Activated CD8-positive, alpha-beta memory T cell treated with anti-CD3 and anti-CD28 coated beads for 1 hour (primary cell): Measurements from ENCODE around the gene ANKRD13B.
A peak's percentile ranks its signal among the peaks of the same experiment; 100 is the strongest.
"Not testable (repeated sequence)": the region's sequence is repeated elsewhere in the genome, so short reads cannot be mapped to it uniquely, and the experiment has no call there.

Experiments
- DNase-seq, 2 donors: peaks; one replicate each; pipeline ENCODE4 v3.0.0-alpha.2; 2020; ENCODE audit warnings: low read depth in 1 of 2; ENCODE audit errors: extremely low read depth in 1 of 2

Gene ANKRD13B

GRCh38 chr17:29592850-29593551 is at the start of gene ANKRD13B:
TSS of gene ANKRD13B (plus strand) at chr17:29593132. CDS start at chr17:29593622, 490 bp downstream.
- DNase-seq, result no peak

GRCh38 chr17:29544066-29544465 is 48.9 kb upstream of the ANKRD13B start:
- no peak for DNase-seq

GRCh38 chr17:29546085-29546484 is 46.8 kb upstream of the ANKRD13B start:
- DNase-seq, result no peak

- no peak for DNase-seq
These were observed 46.1 kb upstream of the ANKRD13B start for GRCh38 chr17:29546830-29547229.

- DNase-seq, result no peak
These were observed 43.6 kb upstream of the ANKRD13B start for GRCh38 chr17:29549177-29549923.

GRCh38 chr17:29555840-29556239 is 37.1 kb upstream of the ANKRD13B start:
- no peak for DNase-seq

GRCh38 chr17:29557085-29557738 is 35.7 kb upstream of the ANKRD13B start:
- DNase-seq, result no peak

GRCh38 chr17:29557739-29558116 is 35.2 kb upstream of the ANKRD13B start:
- DNase-seq, result no peak

- DNase-seq, result not testable (repeated sequence)
These were observed 34.8 kb upstream of the ANKRD13B start for GRCh38 chr17:29558139-29558538.

GRCh38 chr17:29559640-29560039 is 33.3 kb upstream of the ANKRD13B start:
- no peak for DNase-seq

- no peak for DNase-seq
These were observed 32.6 kb upstream of the ANKRD13B start for GRCh38 chr17:29560316-29560715.

GRCh38 chr17:29561554-29562517 is 31.1 kb upstream of the ANKRD13B start:
- no peak for DNase-seq

- no peak for DNase-seq
These were observed 30.3 kb upstream of the ANKRD13B start for GRCh38 chr17:29562615-29563014.

GRCh38 chr17:29563816-29564215 is 29.1 kb upstream of the ANKRD13B start:
- DNase-seq, result no peak

- peak in 1 of 2 donors; percentile 37 for DNase-seq
These were observed 27.1 kb upstream of the ANKRD13B start for GRCh38 chr17:29565643-29566472.

GRCh38 chr17:29566473-29567303 is 26.2 kb upstream of the ANKRD13B start, which contains the start of gene ABHD15:
TSS of gene ABHD15 (minus strand) at chr17:29567037. CDS start at chr17:29566966, 71 bp downstream.
- peak in 1 of 2 donors; percentile 40 for DNase-seq

- DNase-seq, result no peak
These were observed 25.7 kb upstream of the ANKRD13B start for GRCh38 chr17:29567304-29567553.

GRCh38 chr17:29567554-29568330 is 25.2 kb upstream of the ANKRD13B start:
- DNase-seq, result peak in 1 of 2 donors; percentile 62
